Activated naive CD4-positive, alpha-beta T cell treated with anti-CD3 and anti-CD28 coated beads, Interleukin-2, amount 10 ng/mL, durations not matched to agents 7 days and 5 days (primary cell): ENCODE results near the gene CDH23.
A peak's percentile ranks its signal among the peaks of the same experiment; 100 is the strongest.

Experiments used
- CTCF ChIA-PET: fragments of 350-600 bp; sonication (Branson Sonifier 250); formaldehyde crosslinking; loops from one replicate; lab custom pipeline; 2021; ENCODE audit warnings: antibody characterized with exemption; lab: Charles Lee
- DNase-seq: peaks from one replicate; pipeline ENCODE4 v3.0.0-alpha.2; 2020
- H3K27ac Mint-ChIP-seq: one replicate; pipeline ENCODE4 v1.8.0; 2021; ENCODE audit warnings: mild to moderate bottlenecking, moderate library complexity, mixed read lengths
- H3K27me3 Mint-ChIP-seq: one replicate; pipeline ENCODE4 v1.8.0; 2021; ENCODE audit warnings: mild to moderate bottlenecking, mixed read lengths
- H3K36me3 Mint-ChIP-seq: one replicate; pipeline ENCODE4 v1.8.0; 2021; ENCODE audit warnings: mixed read lengths
- H3K4me1 Mint-ChIP-seq: one replicate; pipeline ENCODE4 v1.8.0; 2021; ENCODE audit warnings: mixed read lengths
- H3K4me3 Mint-ChIP-seq: one replicate; pipeline ENCODE4 v1.8.0; 2021; ENCODE audit warnings: mild to moderate bottlenecking, moderate library complexity, mixed read lengths
- H3K9me3 Mint-ChIP-seq: one replicate; pipeline ENCODE4 v1.8.0; 2021; ENCODE audit warnings: mixed read lengths

CDH23 gene

DNA sequence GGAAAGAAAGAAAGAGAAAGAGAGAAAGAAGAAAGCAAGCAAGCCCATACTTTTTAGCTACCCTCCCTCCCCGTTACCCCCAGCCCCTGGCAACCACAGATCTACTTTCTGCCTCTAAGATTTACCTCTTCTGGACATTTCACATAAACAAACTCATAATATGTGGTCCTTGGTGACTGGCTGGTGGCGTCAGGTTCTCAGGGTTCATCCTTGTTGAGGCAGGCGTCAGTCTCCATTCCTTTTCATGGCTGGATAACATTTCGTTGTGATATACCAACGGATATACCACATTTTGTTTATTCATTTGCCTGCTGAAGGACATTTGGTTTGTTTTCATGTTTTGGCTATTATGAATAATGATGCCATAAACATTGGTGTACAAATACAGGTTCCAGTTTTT lies 30.5 kb downstream of the CDH23 start:
- Mint-ChIP-seq H3K27me3 (peaks cover 22% of the 10 kb centered on the region), H3K4me1 (no peaks in the 10 kb centered on the region), H3K27ac (no peak overlapping the region), H3K36me3 (no peaks in the 10 kb centered on the region), H3K4me3 (no peak overlapping the region), H3K9me3 (no peaks in the 10 kb centered on the region)
- CTCF ChIA-PET: no interaction called here
- no peak for DNase-seq

DNA sequence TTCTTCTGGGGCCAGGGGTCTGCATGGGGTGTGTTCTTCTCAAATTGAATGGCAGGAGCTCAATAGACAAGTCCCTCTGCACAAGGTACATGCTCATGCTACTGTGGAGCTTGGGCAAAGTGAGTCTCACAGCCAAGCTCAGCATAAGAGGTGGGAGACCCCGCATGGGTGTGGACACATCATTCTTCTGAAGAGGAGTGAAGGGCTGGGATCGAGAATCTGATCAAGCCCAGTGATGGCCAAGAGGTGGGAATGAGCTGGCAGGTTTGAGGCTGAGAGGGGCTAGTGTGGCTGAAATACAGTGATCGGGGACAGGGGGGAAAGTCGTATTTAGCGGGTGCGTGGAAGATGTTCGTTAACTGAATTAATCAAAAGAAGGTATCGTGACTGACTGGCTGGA lies 32.6 kb downstream of the CDH23 start:
- Mint-ChIP-seq H3K4me1 (no peaks in the 10 kb centered on the region), H3K27ac (no peak overlapping the region), H3K36me3 (no peaks in the 10 kb centered on the region), H3K9me3 (no peaks in the 10 kb centered on the region), H3K27me3 (peaks cover 18% of the 10 kb centered on the region), H3K4me3 (no peak overlapping the region)
- no peak for DNase-seq
- CTCF ChIA-PET: interaction anchor here (1.1 to 1.4 kb wide), 3 partner anchors 9 to 162 kb away, joined by 3 read pairs; no protein-coding TSS in a partner anchor

DNA sequence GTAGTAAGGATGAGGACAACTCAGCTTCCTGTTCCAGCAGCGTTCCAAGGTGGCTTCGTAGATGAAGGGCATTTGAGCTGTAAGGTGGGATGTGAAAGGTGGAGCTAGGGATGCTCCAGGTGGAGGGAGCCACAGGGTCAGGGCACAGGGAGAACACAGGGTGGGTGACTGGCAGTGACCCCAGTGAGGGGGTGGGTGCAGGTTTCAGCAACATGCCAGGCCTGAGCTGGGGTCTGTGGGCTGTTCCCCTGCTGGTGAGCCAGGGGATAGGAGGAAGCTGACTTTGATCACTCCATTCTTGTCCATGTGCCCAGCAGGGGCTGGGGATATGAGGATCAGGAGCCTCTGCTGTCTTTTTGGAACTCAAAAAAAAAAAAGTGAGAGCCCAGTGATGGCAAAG lies 33.2 kb downstream of the CDH23 start:
- H3K27me3 Mint-ChIP-seq: peaks cover 18% of the 10 kb centered on the region
- no peaks in the 10 kb centered on the region for H3K9me3 Mint-ChIP-seq
- no peak overlapping the region for H3K27ac Mint-ChIP-seq
- no peak overlapping the region for H3K4me3 Mint-ChIP-seq
- DNase-seq: no peak
- no peaks in the 10 kb centered on the region for H3K4me1 Mint-ChIP-seq
- H3K36me3 Mint-ChIP-seq: no peaks in the 10 kb centered on the region
- CTCF ChIA-PET: interaction anchor here (1.1 to 1.4 kb wide), 2 partner anchors 9 to 14 kb away, joined by 3 read pairs; no protein-coding TSS in a partner anchor

DNA sequence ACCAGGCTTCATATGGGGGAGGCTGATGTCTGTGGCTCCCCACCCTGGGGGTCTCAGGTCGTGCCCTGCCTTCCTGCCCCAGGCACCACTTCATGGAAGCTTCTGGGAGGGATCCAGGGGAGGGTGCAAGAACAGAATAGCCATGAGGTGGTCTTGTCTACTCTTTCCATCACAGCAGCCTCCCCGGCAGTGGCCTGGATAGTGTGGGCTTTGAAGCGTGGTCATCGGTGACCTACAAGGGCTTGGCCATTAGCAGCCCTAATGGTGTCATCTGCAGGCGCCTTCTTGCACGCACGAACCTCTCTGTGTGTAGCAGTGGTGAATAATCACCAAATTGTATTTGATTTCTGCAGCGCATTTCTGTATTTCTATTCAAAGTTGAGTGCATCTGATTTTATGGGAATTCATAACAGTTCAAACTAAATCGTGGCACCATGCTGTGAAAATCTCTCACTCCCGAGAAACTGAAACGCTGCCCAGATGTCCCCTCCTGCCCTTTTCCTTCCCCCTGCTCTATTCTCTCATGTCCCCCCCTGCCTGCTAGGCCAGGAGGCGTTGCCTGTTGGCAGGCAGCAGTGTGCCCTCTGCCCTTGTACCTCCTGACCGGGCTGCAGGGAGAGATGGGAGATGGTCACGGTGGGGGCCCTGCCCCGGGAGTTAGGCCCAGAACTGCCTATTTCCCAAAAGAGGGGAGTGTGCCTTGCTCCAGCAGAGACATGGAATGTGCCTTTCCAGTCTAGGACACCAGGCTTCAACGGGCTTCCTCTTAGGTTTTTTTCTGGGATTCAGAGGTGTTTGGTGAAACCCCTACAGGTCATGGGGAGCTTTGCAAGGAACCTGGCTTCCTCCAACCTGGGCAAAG lies 34.8 kb downstream of the CDH23 start:
- Mint-ChIP-seq H3K27ac (no peak overlapping the region), H3K9me3 (no peaks in the 10 kb centered on the region), H3K4me3 (no peak overlapping the region), H3K36me3 (no peaks in the 10 kb centered on the region), H3K4me1 (no peaks in the 10 kb centered on the region), H3K27me3 (peaks cover 17% of the 10 kb centered on the region)
- no peak for DNase-seq
- CTCF ChIA-PET: no interaction called here

DNA sequence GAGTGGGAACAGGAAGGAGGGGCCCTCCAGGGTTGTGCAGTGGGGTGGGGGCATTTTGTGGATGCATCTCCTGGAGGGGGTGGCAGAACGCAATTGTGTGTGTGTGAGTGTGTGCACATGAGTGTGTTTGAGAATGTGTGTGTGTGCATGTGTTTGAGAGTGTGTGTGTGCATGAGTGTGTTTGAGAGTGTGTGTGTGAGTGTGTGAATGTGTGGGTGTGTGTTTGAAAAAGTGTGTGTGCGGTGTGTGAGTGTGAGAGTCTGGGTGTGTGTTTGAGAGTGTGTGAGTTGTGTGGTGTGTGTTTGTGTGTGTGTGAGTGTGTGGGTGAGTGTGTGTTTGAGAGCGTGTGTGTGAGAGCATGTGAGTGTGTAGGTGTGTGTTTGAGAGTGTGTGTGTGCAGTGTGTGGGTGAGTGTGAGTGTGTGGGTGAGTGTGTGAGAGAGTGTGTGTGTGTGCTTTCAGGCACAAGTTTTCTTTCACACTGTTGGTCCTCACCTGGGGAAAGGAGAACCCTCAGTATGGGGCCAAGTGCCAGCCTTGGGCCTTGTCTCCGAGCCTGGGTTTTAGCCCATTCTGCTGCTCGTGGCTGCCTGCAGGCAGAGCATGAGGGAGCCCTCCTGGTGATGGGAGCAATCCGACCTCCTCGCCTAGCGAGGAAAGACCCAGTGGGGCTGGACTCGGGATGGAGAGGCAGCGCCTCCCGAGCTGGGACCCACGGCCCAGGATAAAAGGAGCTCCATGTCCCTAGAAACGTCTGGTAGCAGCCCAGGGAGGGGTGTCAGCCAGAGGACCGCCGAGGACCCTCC lies 35.6 kb downstream of the CDH23 start:
- Mint-ChIP-seq H3K4me1 (no peaks in the 10 kb centered on the region), H3K4me3 (no peak overlapping the region), H3K27ac (no peak overlapping the region), H3K9me3 (no peaks in the 10 kb centered on the region), H3K27me3 (peaks cover 12% of the 10 kb centered on the region), H3K36me3 (no peaks in the 10 kb centered on the region)
- CTCF ChIA-PET: no interaction called here
- DNase-seq: no peak

DNA sequence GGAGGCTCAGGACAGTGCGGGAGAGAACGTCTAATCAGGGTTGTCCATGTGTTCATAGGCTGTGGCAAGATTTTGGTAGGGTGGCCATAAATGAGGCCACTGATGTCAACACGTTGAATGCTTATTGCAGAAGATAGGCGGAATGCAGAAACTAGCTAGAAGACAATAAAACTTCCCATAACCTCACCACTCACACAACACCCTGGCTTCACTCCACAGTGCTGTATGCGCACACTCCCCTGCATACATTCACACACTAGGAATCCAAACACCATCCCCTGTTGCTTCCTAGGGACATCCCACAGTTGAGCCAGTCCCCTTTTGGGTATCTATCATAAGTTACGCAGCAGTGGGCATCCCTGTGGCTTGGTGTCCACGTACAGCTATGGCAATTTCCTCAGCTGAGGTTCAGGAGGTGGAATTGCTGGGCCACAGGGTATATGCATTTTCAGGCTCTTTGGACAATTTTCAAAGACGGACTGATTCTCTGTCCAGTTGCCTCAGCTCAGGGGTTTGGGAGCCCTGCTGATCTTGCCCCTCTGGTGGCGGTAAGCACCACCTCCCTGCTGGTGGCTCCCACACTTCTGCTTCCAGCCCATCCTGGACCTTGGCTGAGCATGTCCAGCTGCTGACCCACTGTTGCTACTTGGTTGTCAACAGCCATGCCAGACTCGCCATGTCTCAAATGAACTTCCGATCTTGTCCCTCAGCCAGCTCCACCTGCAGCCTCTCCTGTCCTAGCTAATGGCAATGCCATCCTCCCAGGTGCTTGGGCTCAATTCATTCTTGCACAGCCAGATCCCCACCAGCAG lies 36.4 kb downstream of the CDH23 start:
- H3K27ac Mint-ChIP-seq: no peak overlapping the region
- no peaks in the 10 kb centered on the region for H3K9me3 Mint-ChIP-seq
- DNase-seq: peak; percentile 10
- H3K4me3 Mint-ChIP-seq: no peak overlapping the region
- peaks cover 12% of the 10 kb centered on the region for H3K27me3 Mint-ChIP-seq
- H3K36me3 Mint-ChIP-seq: no peaks in the 10 kb centered on the region
- no peaks in the 10 kb centered on the region for H3K4me1 Mint-ChIP-seq
- CTCF ChIA-PET: no interaction called here

DNA sequence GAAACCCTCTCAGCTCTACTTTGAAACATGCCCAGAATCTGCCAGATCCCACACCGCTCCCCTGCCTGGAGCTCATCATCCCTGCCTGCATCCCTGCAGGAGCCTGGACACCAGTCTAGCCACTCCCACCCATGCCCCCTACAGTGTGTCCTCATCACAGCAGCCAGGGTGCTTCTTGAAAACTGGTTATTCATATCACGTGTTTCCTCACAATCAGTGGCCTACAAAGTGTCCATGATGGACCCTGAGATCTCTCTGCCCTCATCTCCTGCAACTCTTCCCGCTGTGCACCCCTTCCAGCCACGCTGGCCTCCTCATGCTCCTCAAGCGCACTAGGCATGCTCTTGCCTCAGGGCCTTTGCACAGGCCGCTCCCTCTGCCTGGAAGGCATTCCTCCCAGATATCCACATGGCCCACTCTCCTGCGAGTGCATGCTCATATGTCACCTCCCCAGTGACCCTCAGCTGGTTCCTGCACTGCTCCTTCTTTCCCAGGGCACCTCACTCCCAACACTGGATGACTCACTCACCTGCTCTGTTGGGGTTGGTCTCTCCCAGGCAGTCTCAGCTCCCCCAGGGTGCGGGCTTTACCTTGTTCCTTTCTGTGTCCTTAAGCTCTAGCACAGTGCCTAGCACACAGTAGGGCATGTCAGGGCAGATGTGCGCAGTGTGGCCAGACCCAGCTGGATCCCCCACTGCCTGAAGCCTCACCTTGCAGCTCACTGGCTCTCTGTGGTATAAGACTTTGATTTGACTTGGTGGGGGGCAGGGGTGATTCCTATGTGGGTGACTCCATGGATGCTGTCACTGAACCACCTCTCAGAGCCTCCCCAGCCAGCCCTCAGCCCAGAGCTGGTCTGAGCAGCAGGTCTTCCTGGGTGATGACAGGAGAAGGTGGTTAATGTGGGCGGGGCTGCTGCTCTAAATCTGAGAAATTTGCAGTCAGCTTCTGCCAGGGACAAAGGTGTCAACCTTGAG lies 37.3 kb downstream of the CDH23 start:
- no peaks in the 10 kb centered on the region for H3K36me3 Mint-ChIP-seq
- no peaks in the 10 kb centered on the region for H3K4me1 Mint-ChIP-seq
- H3K27me3 Mint-ChIP-seq: peaks cover 12% of the 10 kb centered on the region
- CTCF ChIA-PET: no interaction called here
- no peak overlapping the region for H3K27ac Mint-ChIP-seq
- no peaks in the 10 kb centered on the region for H3K9me3 Mint-ChIP-seq
- no peak overlapping the region for H3K4me3 Mint-ChIP-seq
- peak; percentile 10 for DNase-seq

DNA sequence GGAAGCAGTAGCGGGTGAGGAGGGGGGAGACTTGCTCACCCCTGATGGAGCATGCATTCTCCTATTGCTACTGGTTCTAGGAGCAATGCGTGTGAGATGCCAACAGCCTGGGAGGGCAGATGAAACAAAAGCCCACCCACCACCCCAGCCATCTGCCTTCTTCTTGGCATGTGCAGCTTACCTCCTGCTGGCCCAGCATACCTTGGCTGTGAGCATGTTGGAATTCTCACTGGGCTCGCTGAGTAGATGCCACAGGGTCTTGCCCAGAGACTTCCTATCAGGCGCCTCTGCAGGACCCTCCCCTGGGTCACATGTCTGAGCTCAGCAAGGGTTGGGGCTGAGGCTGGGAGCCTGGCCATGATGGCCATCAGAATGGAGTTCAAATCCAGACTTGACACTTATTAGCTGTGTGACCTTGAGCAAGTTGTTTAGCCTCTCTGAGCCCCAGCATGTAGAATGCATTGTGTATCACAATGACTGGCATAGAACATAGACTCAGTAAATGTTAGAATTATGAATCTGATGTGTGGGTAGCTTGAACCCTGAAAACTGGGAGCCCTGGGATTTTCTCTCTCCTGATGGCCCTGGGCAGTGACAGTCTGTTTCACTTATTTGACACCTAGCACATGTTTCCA lies 38.2 kb downstream of the CDH23 start:
- H3K4me3 Mint-ChIP-seq: no peak overlapping the region
- H3K27ac Mint-ChIP-seq: no peak overlapping the region
- DNase-seq: peak; percentile 17
- CTCF ChIA-PET: no interaction called here
- H3K4me1 Mint-ChIP-seq: no peaks in the 10 kb centered on the region
- H3K36me3 Mint-ChIP-seq: no peaks in the 10 kb centered on the region
- peaks cover 11% of the 10 kb centered on the region for H3K27me3 Mint-ChIP-seq
- no peaks in the 10 kb centered on the region for H3K9me3 Mint-ChIP-seq

DNA sequence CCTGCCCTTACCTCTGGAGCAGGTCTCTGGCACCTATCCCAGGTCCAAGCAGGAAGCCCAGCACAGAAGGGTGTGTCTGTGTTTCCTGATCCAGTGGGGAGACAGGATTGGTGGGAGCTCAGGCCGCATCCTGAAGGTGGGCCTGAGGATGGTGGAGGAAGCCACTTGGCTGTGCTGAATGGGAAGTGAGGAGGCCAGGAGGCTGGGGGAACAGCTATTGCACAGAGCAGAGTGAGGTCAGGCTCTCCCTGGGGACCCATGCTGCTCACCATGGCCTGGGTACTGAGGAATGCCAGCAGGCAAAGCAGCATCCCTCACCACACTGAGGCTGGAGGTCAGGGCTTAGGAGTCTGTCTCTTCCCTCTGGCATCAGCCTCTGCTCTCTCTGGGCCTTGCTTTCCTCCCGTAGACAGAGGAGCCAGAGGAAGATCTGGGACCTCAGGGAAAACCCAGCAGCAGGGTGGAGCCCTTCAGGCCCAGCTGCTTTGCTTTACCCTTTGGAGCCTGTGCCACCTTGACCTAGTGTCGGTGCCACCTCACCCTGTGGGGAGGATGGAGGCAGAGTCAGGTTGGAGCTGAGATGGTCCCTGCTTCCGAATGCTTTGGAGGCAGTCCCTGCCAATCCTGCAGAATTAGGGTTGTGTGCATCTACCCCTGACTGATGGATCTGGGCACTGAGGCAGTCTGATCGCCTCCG lies 39.0 kb downstream of the CDH23 start:
- no peak overlapping the region for H3K4me3 Mint-ChIP-seq
- no peaks in the 10 kb centered on the region for H3K9me3 Mint-ChIP-seq
- CTCF ChIA-PET: no interaction called here
- peaks cover 7% of the 10 kb centered on the region for H3K27me3 Mint-ChIP-seq
- no peaks in the 10 kb centered on the region for H3K4me1 Mint-ChIP-seq
- H3K36me3 Mint-ChIP-seq: no peaks in the 10 kb centered on the region
- no peak overlapping the region for H3K27ac Mint-ChIP-seq
- peak; percentile 11 for DNase-seq

DNA sequence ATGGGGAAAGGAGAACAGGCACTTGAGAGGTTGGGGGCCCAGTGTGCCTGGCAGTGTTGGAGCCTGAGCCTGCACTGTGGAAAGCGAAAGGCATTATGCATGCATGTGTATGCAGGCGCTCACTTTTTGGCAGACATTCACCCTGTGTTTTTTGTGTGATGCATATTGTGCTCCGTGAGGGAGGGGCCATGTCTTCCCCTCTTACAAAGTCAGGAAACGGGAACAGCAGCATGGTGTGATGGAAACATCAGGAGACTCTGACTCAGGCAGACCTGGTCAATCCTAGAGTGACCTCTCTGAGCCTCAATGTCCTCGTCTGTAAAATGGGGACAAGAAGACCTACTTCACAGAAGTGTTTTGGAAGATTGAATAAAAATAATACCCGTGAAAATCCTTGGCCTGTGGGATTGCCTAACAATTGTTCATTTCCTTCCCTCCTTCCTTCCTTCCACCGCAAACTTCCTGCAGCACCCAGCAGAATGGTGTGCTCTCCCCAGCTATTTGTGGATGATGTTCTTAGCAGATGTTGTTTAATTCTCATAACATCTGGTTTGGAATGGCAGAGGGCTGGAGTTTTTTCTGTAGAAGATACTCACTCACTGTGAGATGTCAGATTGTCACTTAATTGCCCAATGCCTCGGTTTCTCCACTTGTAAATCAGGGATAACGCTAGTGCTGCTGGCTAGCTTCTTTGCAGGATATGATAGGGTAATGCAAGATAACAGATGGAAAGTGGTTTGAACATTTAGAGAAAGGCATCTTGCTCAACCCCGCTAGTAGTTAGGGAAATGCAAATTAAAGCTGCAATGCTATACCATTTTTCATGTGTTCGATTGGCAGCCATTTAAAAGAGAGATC lies 39.8 kb downstream of the CDH23 start:
- CTCF ChIA-PET: interaction anchor here (0.9 kb wide), 1 partner anchor 132 kb away, joined by 3 read pairs; no protein-coding TSS in a partner anchor
- Mint-ChIP-seq H3K9me3 (no peaks in the 10 kb centered on the region), H3K27ac (no peak overlapping the region), H3K27me3 (peaks cover 7% of the 10 kb centered on the region), H3K4me3 (no peak overlapping the region), H3K36me3 (no peaks in the 10 kb centered on the region), H3K4me1 (no peaks in the 10 kb centered on the region)
- peak; percentile 17 for DNase-seq

DNA sequence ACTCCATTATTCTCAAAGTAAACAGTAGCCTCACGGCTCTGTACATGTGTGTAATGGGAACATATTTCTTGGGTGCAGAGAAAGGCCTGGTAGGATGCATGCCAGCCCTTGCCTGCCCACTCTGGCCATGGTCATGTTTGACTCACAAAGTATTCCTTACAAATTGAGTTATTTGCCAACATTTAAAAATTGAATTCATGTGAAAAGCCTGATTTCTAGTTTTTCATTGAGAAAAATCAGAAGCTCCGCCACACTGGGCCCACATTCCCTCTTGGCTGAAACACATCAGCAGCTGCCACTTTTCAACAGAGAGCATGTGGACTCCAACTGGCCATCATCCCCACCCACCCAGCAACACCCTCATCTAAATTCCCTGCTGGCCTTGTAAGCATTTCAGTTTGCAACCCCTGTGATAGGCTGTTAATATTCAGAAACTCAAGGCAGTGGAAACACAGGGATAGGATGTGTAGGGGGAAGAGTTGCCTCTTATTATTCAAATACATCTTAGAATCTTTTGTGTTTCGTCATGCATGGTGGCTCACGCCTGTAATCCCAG lies 40.9 kb downstream of the CDH23 start:
- Mint-ChIP-seq H3K9me3 (no peaks in the 10 kb centered on the region), H3K4me1 (no peaks in the 10 kb centered on the region), H3K4me3 (no peak overlapping the region), H3K36me3 (no peaks in the 10 kb centered on the region), H3K27me3 (peaks cover 11% of the 10 kb centered on the region), H3K27ac (no peak overlapping the region)
- peak; percentile 10 for DNase-seq
- CTCF ChIA-PET: no interaction called here
